GM19395 (cell line): ENCODE measurements around the gene NSD2.
A peak's percentile ranks its signal among the peaks of the same experiment; 100 is the strongest.
"Not testable (repeated sequence)": the region's sequence is repeated elsewhere in the genome, so short reads cannot be mapped to it uniquely, and the experiment has no call there.

ENCODE experiments used
- ATAC-seq: cut with Tn5 transposase; IDR thresholded peaks from one replicate; pipeline ENCODE4 v1.9.1; 2021; ENCODE audit warnings: mild to moderate bottlenecking, moderate library complexity; ENCODE audit not compliant: unreplicated experiment

Gene NSD2

GRCh38 chr4:1896658-1896991 lies 25.4 kb downstream of the NSD2 start:
- ATAC-seq = no peak

GRCh38 chr4:1898007-1898406 lies 26.8 kb downstream of the NSD2 start:
- ATAC-seq = no peak

DNA sequence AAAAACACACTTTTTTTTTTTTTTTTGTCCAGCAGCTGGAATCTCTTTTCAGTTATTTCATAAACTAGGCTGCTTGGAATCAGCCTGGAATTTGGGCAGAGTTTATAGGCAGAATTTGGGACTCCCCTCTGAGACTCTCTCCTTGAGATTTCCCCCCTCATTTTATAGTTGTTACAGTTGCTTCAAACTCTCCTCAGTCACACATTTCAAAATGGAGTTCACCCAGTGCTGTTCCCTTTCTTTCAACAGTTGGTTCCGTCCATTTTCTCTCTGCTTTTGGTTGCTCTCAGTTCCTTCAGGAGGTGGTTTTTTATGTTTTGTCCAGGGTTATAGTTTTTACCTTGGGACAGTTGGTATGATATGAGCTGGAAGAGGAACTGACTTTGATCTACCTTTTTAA lies 27.5 kb downstream of the NSD2 start:
- no peak for ATAC-seq

DNA sequence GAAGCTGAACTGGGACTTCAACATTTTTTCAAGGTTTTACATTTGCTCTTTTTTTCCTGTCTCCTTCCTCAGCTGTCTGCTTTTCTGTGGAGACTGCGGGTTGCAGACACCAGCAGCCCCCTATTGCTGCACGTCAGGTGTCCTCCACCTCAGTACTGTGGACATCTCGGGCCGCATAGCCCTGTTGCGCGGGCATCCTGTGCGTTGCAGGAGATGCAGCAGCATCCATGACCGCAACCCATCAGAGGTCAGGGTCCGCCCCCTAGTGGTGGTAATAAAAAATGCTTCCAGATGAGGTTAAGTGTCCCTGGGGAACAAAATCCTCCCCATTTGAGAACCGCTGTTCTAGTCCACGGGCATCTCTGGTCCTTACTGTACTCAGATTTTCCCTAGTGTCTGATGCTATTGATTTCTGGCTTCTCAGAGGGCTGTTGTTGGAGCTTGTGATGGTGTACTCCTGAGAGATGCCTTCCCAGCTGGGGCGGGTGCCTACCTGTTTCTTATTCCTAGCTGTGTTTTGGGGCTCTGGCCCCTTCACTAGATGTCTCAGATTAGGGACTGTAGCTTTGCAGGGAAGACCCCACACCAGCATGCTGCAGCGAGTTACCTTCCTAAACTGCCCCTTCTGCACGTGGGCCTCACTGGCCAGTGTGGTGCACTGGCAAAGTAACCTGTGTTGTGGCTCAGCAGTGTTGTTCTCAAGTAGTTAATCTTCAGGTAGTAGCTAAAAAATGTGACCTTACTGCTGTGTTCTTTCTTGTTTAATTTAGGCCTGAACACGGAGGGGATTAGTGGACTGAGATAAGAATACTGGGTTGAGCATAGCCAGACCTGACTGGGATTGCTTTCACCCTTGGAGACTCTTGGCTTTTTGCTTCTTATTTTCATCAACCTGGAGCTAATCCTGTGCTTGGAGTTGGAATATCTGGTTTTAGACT lies 28.2 kb downstream of the NSD2 start:
- ATAC-seq = peak; percentile 81

DNA sequence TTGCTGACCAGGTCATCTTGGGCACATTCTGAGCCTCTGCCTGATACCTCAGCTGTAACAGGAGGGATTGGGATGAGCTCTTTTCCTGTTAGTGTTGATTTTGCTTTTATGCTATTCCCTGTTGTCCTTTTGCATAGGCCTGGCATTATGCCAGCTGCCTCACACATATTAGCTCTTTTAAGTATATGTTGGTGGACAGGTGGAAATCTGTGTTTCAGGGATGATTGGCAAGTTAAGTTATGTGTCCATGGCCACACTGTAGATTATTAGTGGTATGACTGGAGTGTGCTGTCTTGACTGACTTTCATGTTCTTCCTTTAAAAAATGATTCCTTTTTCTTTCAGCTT lies 28.9 kb downstream of the NSD2 start:
- no peak for ATAC-seq

DNA sequence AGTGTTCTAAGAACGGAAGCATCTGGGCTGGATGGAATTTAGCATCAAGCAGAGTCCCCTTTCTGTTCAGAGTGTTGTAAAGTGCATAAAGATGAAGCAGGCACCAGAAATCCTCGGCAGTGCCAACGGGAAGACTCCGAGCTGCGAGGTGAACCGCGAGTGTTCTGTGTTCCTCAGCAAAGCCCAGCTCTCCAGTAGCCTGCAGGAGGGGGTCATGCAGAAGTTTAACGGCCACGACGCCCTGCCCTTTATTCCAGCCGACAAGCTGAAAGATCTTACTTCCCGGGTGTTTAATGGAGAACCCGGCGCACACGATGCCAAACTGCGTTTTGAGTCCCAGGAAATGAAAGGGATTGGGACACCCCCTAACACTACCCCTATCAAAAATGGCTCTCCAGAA lies 29.4 kb downstream of the NSD2 start:
- no peak for ATAC-seq

- ATAC-seq = no peak
These were observed 29.9 kb downstream of the NSD2 start for GRCh38 chr4:1901127-1901526.

GRCh38 chr4:1902243-1902642 lies 31.1 kb downstream of the NSD2 start:
- no peak for ATAC-seq

- no peak for ATAC-seq
These were observed 31.8 kb downstream of the NSD2 start for GRCh38 chr4:1903035-1903434.

DNA sequence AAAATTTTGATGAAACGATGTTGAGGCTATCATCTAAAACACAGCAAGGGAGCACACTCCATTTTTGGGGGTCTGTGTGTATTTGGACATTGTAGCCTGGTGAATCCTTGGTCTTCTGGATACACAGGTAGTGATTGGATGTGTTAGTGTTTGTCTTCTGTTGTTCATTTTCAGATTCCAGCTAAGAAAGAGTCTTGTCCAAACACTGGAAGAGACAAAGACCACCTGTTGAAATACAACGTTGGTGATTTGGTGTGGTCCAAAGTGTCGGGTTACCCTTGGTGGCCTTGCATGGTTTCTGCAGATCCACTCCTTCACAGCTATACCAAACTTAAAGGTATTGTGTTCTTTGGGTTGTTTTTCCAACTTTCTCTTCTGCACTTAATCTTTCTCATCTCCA lies 32.8 kb downstream of the NSD2 start:
- no peak for ATAC-seq

DNA sequence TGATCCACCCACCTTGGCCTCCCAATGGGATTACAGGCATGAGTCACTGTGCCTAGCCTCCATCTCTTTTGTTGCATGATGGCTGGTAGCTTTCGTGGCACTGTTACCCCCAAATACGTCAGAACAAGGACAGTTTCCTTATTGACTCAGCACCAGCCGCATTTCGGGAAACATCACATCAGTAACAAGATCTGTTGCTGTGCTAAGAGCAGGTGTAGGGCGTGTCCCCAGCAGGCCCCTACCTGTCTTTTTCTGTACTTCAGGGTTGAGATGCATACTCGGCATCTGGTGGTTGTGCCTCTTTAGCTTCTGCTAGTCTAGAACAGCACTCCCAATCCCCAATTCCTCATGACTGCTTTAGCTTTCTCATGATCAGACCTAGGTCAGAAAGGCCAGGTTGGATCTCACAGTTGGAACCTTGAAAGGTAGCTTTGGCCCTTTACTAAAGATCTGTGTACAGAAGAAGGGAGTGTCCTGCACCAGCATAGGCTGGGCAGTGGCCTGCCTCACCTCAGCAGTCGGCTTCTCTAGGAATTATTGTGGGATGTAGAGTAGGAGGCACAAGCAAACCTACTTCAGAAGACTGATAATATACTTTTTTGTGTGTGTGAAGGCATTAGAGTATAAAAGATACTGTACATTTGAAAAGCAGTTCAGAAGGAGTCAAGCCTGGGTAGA lies 36.8 kb downstream of the NSD2 start:
- ATAC-seq = no peak

- not testable (repeated sequence) for ATAC-seq
These were observed 38.5 kb downstream of the NSD2 start for GRCh38 chr4:1909696-1910095.

GRCh38 chr4:1910643-1911042 lies 39.5 kb downstream of the NSD2 start:
- no peak for ATAC-seq

DNA sequence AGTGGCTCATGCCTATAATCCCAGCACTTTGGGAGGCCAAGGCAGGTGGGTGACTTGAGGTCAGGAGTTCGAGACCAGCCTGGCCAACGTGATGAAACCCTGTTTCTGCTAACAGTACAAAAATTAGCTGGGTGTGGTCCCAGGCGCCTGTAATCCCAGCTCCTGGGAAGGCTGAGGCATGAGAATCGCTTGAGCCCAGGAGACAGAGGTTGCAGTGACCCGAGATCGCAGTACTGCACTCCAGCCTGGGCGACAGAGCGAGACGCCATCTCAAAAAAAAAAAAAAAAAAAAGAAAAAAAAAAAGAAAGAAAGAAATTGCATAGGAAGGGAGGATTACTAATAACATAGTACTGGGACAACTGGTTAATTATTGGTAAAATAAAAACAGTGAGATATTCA lies 40.1 kb downstream of the NSD2 start:
- not testable (repeated sequence) for ATAC-seq

DNA sequence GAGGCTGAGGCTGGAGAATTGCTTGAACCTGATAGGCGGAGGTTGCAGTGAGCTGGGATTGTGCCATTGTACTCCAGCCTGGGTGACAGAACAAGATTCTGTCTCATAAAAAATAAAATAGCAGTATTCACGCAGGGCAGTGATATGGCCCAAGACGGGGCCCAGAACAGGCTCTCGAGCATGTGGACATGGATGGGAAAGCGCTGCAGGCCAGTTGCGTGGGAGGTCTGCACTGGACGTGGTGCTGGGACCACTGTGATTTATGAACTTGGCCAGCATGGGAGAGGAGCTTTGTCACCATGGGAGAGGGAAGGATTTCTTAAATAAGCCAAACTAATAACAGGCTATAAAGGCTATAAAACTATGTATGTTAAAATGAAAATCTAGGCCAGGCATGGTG lies 51.6 kb downstream of the NSD2 start:
- ATAC-seq = no peak

DNA sequence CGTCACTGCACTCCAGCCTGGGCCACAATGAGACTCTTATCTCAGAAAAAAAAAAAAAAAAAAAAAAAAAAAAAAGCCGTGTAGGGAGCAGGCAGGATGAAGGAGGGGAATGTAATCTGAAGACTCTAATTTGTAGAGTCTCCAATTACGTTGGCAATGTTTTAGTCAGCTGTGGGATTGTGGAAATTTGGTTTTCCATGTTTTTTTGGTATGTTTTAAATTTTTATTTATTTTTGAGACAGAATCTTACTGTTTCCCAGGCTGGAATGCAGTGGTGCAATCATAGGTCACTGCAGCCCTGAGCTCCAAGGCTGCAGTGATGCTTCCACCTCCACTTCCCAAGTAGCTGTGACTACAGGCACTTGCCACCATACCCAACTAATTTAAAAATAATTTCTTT lies 56.5 kb downstream of the NSD2 start:
- no peak for ATAC-seq

- no peak for ATAC-seq
These were observed 57.4 kb downstream of the NSD2 start for GRCh38 chr4:1928356-1929239.

GRCh38 chr4:1932736-1933135 lies 61.5 kb downstream of the NSD2 start:
- no peak for ATAC-seq

- no peak for ATAC-seq
These were observed 62.5 kb downstream of the NSD2 start for GRCh38 chr4:1933700-1934099.

DNA sequence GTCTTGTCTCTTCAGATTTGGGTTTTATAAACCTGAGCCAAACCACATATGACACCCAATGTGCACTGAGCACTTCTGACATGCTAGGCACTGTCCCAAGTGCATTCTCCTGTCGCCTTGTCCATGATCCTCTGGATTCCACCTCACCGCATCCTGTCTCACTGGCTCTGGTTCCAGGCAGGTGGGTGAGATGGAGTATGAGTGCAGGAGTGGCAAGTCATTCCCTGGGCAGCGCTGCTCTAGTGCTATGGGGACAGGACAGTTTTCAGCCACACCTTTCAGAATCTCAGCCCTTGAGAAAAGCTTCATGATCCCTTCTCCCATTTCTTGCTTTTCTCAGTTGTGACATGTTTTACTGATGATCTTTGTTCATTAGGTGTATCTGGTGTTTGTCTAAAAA lies 66.4 kb downstream of the NSD2 start:
- no peak for ATAC-seq

- no peak for ATAC-seq
These were observed 66.8 kb downstream of the NSD2 start for GRCh38 chr4:1938027-1938426.
